HEK293 (cell line): Measurements from ENCODE around the gene SHC4.

Experiments
- CTCF ChIA-PET: fragments of 350-600 bp; formaldehyde crosslinking; extraction: SDS; loops from one replicate; lab custom pipeline; 2021; ENCODE audit warnings: antibody characterized with exemption; lab: Yijun Ruan, JAX
- POLR2A ChIA-PET: fragments of 300-600 bp; formaldehyde crosslinking; extraction: SDS; loops from one replicate; lab custom pipeline; 2020; ENCODE audit warnings: antibody characterized with exemption, inconsistent platforms; lab: Yijun Ruan, JAX
- H3K27ac ChIP-seq: fragments of 200-500 bp; sonication (Bioruptor generic); 2 replicates; pipeline ENCODE4 v1.5.1; 2014; ENCODE audit warnings: low read depth, low read length, control low read depth, inconsistent platforms; ENCODE audit errors: extremely low read depth
- H3K36me3 ChIP-seq, 2 experiments: fragments of 200-500 bp in 1 of 2; sonication (Bioruptor generic) in 1 of 2; 1 replicate in 1 of 2; 2 replicates in 1 of 2; pipeline ENCODE4 v1.5.1; 2014 to 2017; ENCODE audit warnings: inconsistent platforms in 2 of 2, low read length in 2 of 2; ENCODE audit not compliant: control insufficient read depth in 2 of 2, insufficient read depth in 1 of 2
- H3K4me1 ChIP-seq: fragments of 200-500 bp; sonication (Bioruptor generic); 2 replicates; pipeline ENCODE4 v1.5.1; 2014; ENCODE audit warnings: mild to moderate bottlenecking, low read length, inconsistent platforms; ENCODE audit not compliant: control insufficient read depth, insufficient read depth
- H3K4me3 ChIP-seq: 2 replicates; pipeline ENCODE4 v1.5.1; 2011; ENCODE audit warnings: low read depth, mild to moderate bottlenecking, control low read depth, low read length, moderate library complexity
- H3K9me3 ChIP-seq: fragments of 200-500 bp; sonication (Bioruptor generic); 2 replicates; pipeline ENCODE4 v1.5.1; 2014; ENCODE audit warnings: low read depth, low read length, inconsistent platforms; ENCODE audit not compliant: control insufficient read depth, insufficient read depth
- FEZF1 ChIP-seq: fragments of 450-650 bp; formaldehyde crosslinking; IDR thresholded peaks from 2 replicates; pipeline ENCODE4 v1.5.1; 2016; ENCODE audit warnings: missing biosample characterization, missing genetic modification characterization
- GLI4 ChIP-seq: fragments of 450-650 bp; formaldehyde crosslinking; IDR thresholded peaks from 2 replicates; pipeline ENCODE4 v1.5.1; 2016; ENCODE audit warnings: missing biosample characterization, missing genetic modification characterization
- OSR2 ChIP-seq: fragments of 450-650 bp; formaldehyde crosslinking; IDR thresholded peaks from 2 replicates; pipeline ENCODE4 v1.5.1; 2016; ENCODE audit warnings: missing biosample characterization, missing genetic modification characterization
- OVOL3 ChIP-seq: fragments of 450-650 bp; formaldehyde crosslinking; IDR thresholded peaks from 2 replicates; pipeline ENCODE4 v1.5.1; 2016; ENCODE audit warnings: missing biosample characterization, missing genetic modification characterization
- PRDM4 ChIP-seq: fragments of 450-650 bp; formaldehyde crosslinking; IDR thresholded peaks from 2 replicates; pipeline ENCODE4 v1.5.1; 2017; ENCODE audit warnings: missing biosample characterization, missing genetic modification characterization
- SALL2 ChIP-seq: fragments of 450-650 bp; formaldehyde crosslinking; IDR thresholded peaks from 2 replicates; pipeline ENCODE4 v1.5.0; 2017; ENCODE audit warnings: missing biosample characterization, mild to moderate bottlenecking, missing genetic modification characterization, borderline replicate concordance
- ZBTB48 ChIP-seq: fragments of 450-650 bp; formaldehyde crosslinking; IDR thresholded peaks from 2 replicates; pipeline ENCODE4 v1.5.1; 2016; ENCODE audit warnings: missing biosample characterization, missing genetic modification characterization
- ZEB2 ChIP-seq: fragments of 450-650 bp; formaldehyde crosslinking; IDR thresholded peaks from 2 replicates; pipeline ENCODE4 v1.5.1; 2016; ENCODE audit warnings: missing biosample characterization, missing genetic modification characterization
- ZFP37 ChIP-seq: fragments of 450-650 bp; formaldehyde crosslinking; IDR thresholded peaks from 2 replicates; pipeline ENCODE4 v1.5.1; 2016; ENCODE audit warnings: missing biosample characterization, missing genetic modification characterization
- ZFP41 ChIP-seq: fragments of 450-650 bp; formaldehyde crosslinking; IDR thresholded peaks from 2 replicates; pipeline ENCODE4 v1.5.1; 2016; ENCODE audit warnings: missing biosample characterization, missing genetic modification characterization, borderline replicate concordance
- ZIC2 ChIP-seq: fragments of 450-650 bp; formaldehyde crosslinking; IDR thresholded peaks from 2 replicates; pipeline ENCODE4 v1.5.1; 2016; ENCODE audit warnings: missing biosample characterization, missing genetic modification characterization
- ZNF121 ChIP-seq: fragments of 450-650 bp; formaldehyde crosslinking; IDR thresholded peaks from 2 replicates; pipeline ENCODE4 v1.5.1; 2016; ENCODE audit warnings: missing biosample characterization, missing genetic modification characterization
- ZNF175 ChIP-seq: fragments of 450-650 bp; formaldehyde crosslinking; IDR thresholded peaks from 2 replicates; pipeline ENCODE4 v1.5.1; 2016; ENCODE audit warnings: missing biosample characterization, missing genetic modification characterization
- ZNF18 ChIP-seq: fragments of 450-650 bp; formaldehyde crosslinking; IDR thresholded peaks from 2 replicates; pipeline ENCODE4 v1.5.1; 2016; ENCODE audit warnings: missing biosample characterization, missing genetic modification characterization
- ZNF248 ChIP-seq: fragments of 450-650 bp; formaldehyde crosslinking; IDR thresholded peaks from 2 replicates; pipeline ENCODE4 v1.5.1; 2017; ENCODE audit warnings: missing biosample characterization, missing genetic modification characterization
- ZNF266 ChIP-seq: fragments of 450-650 bp; formaldehyde crosslinking; IDR thresholded peaks from 2 replicates; pipeline ENCODE4 v1.5.1; 2016; ENCODE audit warnings: missing biosample characterization, missing genetic modification characterization, low read depth
- ZNF335 ChIP-seq: fragments of 450-650 bp; formaldehyde crosslinking; conservative IDR thresholded peaks from 2 replicates; pipeline ENCODE4 v1.5.1; 2016; ENCODE audit warnings: missing biosample characterization, missing genetic modification characterization
- ZNF37A ChIP-seq: fragments of 450-650 bp; IDR thresholded peaks from 2 replicates; pipeline ENCODE4 v1.5.1; 2018; ENCODE audit warnings: missing biosample characterization, missing genetic modification characterization
- ZNF391 ChIP-seq: fragments of 450-650 bp; formaldehyde crosslinking; IDR thresholded peaks from 2 replicates; pipeline ENCODE4 v1.5.1; 2016; ENCODE audit warnings: low read depth, missing biosample characterization, missing genetic modification characterization, borderline replicate concordance
- ZNF426 ChIP-seq: fragments of 450-650 bp; formaldehyde crosslinking; IDR thresholded peaks from 2 replicates; pipeline ENCODE4 v1.5.1; 2017; ENCODE audit warnings: missing biosample characterization, missing genetic modification characterization, mild to moderate bottlenecking, inconsistent platforms, moderate library complexity
- ZNF433 ChIP-seq: fragments of 450-650 bp; formaldehyde crosslinking; IDR thresholded peaks from 2 replicates; pipeline ENCODE4 v1.5.1; 2016; ENCODE audit warnings: missing biosample characterization, missing genetic modification characterization, low read depth
- ZNF610 ChIP-seq: fragments of 450-650 bp; formaldehyde crosslinking; IDR thresholded peaks from 2 replicates; pipeline ENCODE4 v1.5.1; 2016; ENCODE audit warnings: missing biosample characterization, missing genetic modification characterization, borderline replicate concordance
- ZNF621 ChIP-seq: fragments of 450-650 bp; formaldehyde crosslinking; IDR thresholded peaks from 2 replicates; pipeline ENCODE4 v1.5.1; 2017; ENCODE audit warnings: missing biosample characterization, missing genetic modification characterization
- ZNF768 ChIP-seq: fragments of 450-650 bp; formaldehyde crosslinking; IDR thresholded peaks from 2 replicates; pipeline ENCODE4 v1.5.1; 2018; ENCODE audit warnings: missing biosample characterization, mild to moderate bottlenecking, missing genetic modification characterization
- ZSCAN23 ChIP-seq: fragments of 450-650 bp; formaldehyde crosslinking; IDR thresholded peaks from 2 replicates; pipeline ENCODE4 v1.5.1; 2016; ENCODE audit warnings: missing biosample characterization, missing genetic modification characterization
- TF ChIP-seq, protein P1 (sequence below): fragments of 450-650 bp; formaldehyde crosslinking; IDR thresholded peaks from 2 replicates; pipeline ENCODE4 v1.5.1; 2016; ENCODE audit warnings: missing biosample characterization, missing genetic modification characterization, borderline replicate concordance
- TF ChIP-seq, protein P2 (sequence below): fragments of 450-650 bp; formaldehyde crosslinking; IDR thresholded peaks from 2 replicates; pipeline ENCODE4 v1.5.1; 2016; ENCODE audit warnings: missing biosample characterization, missing genetic modification characterization
- TF ChIP-seq, protein P3 (sequence below): fragments of 450-650 bp; formaldehyde crosslinking; IDR thresholded peaks from 2 replicates; pipeline ENCODE4 v1.5.1; 2016; ENCODE audit warnings: missing biosample characterization, missing genetic modification characterization
- TF ChIP-seq, protein P4 (sequence below): fragments of 450-650 bp; IDR thresholded peaks from 2 replicates; pipeline ENCODE4 v1.5.1; 2018; ENCODE audit warnings: missing biosample characterization, mild to moderate bottlenecking, missing genetic modification characterization

Gene SHC4

GRCh38 chr15:48805591-48805990 is 158.1 kb downstream of the SHC4 start:
- Histone ChIP-seq H3K4me3 (no peak overlapping the region), H3K27ac (no peak overlapping the region), H3K9me3 (no peaks in the 10 kb centered on the region), H3K36me3 (peaks cover 0 to 10% of the 10 kb centered on the region in 2 experiments; a peak in 1 of 3 replicates), H3K4me1 (peaks cover 8% of the 10 kb centered on the region)
- TF ChIP-seq ZNF433 (tag by site-specific recombination) (no peak), ZNF248 (no peak), PRDM4 (tag by site-specific recombination) (no peak), ZNF610 (tag by site-specific recombination) (no peak), ZNF18 (no peak), ZNF37A (tag by site-specific recombination) (no peak), ZFP37 (no peak), SALL2 (tag by site-specific recombination) (no peak), ZNF266 (no peak), ZEB2 (tag by site-specific recombination) (no peak), ZNF175 (tag by site-specific recombination) (no peak), ZBTB48 (tag by site-specific recombination) (no peak), ZNF621 (tag by site-specific recombination) (no peak), ZNF391 (tag by site-specific recombination) (no peak)
- TF ChIP-seq, protein P1, sequence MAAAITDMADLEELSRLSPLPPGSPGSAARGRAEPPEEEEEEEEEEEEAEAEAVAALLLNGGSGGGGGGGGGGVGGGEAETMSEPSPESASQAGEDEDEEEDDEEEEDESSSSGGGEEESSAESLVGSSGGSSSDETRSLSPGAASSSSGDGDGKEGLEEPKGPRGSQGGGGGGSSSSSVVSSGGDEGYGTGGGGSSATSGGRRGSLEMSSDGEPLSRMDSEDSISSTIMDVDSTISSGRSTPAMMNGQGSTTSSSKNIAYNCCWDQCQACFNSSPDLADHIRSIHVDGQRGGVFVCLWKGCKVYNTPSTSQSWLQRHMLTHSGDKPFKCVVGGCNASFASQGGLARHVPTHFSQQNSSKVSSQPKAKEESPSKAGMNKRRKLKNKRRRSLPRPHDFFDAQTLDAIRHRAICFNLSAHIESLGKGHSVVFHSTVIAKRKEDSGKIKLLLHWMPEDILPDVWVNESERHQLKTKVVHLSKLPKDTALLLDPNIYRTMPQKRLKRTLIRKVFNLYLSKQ (tag by site-specific recombination) = no peak
- ChIA-PET CTCF (interaction anchor here (0.7 kb wide), 1 partner anchor 453 kb away, joined by 4 read pairs; no protein-coding TSS in a partner anchor), POLR2A (no interaction called here)

DNA sequence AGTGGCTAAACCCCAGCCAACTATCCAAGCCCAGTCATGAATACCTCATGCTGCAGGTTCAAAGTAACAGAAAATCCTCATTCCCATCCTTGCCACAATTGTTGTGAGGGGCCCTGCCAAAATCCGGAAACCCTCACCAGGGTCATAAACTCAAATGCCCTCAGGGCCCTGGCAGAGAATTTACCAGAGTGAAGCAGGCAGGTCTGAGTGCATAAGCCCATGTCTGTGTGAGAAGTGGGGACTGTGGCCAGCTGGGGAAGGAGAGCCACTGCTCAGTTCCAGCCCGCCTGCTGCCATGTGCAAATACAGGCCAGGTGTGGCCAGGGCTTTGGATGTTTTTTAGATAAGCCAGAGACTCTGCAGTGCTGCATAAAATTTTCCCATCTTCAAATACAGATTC is 159.8 kb downstream of the SHC4 start:
- H3K36me3 ChIP-seq = peaks cover 0 to 10% of the 10 kb centered on the region in 2 experiments; a peak in 1 of 3 replicates
- H3K4me1 ChIP-seq = peaks cover 8% of the 10 kb centered on the region
- ChIA-PET POLR2A (no interaction called here), CTCF (no interaction called here)
- no peak overlapping the region for H3K27ac ChIP-seq
- no peaks in the 10 kb centered on the region for H3K9me3 ChIP-seq
- no peak overlapping the region for H3K4me3 ChIP-seq
- TF ChIP-seq ZFP41 (tag by site-specific recombination) = no peak
- TF ChIP-seq, protein P2, sequence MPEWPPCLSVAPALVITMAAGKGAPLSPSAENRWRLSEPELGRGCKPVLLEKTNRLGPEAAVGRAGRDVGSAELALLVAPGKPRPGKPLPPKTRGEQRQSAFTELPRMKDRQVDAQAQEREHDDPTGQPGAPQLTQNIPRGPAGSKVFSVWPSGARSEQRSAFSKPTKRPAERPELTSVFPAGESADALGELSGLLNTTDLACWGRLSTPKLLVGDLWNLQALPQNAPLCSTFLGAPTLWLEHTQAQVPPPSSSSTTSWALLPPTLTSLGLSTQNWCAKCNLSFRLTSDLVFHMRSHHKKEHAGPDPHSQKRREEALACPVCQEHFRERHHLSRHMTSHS (tag by site-specific recombination) = no peak
- no peak for TF ChIP-seq GLI4 (tag by site-specific recombination)
- TF ChIP-seq, protein P3, sequence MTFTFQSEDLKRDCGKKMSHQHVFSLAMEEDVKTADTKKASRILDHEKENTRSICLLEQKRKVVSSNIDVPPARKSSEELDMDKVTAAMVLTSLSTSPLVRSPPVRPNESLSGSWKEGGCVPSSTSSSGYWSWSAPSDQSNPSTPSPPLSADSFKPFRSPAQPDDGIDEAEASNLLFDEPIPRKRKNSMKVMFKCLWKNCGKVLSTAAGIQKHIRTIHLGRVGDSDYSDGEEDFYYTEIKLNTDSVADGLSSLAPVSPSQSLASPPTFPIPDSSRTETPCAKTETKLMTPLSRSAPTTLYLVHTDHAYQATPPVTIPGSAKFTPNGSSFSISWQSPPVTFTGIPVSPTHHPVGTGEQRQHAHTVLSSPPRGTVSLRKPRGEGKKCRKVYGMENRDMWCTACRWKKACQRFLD = no peak
- no peak for TF ChIP-seq ZSCAN23
- TF ChIP-seq OSR2 = no peak
- TF ChIP-seq ZNF335 (tag by site-specific recombination) = no peak
- TF ChIP-seq FEZF1 (tag by site-specific recombination) = peak; percentile 37; the same call in 1 of the 2 replicates
- no peak for TF ChIP-seq ZNF768 (tag by site-specific recombination)
- no peak for TF ChIP-seq ZNF426 (tag by site-specific recombination)
- TF ChIP-seq, protein P4, sequence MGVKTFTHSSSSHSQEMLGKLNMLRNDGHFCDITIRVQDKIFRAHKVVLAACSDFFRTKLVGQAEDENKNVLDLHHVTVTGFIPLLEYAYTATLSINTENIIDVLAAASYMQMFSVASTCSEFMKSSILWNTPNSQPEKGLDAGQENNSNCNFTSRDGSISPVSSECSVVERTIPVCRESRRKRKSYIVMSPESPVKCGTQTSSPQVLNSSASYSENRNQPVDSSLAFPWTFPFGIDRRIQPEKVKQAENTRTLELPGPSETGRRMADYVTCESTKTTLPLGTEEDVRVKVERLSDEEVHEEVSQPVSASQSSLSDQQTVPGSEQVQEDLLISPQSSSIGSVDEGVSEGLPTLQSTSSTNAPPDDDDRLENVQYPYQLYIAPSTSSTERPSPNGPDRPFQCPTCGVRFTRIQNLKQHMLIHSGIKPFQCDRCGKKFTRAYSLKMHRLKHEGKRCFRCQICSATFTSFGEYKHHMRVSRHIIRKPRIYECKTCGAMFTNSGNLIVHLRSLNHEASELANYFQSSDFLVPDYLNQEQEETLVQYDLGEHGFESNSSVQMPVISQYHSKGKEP = no peak
- no peak for TF ChIP-seq OVOL3 (tag by site-specific recombination)
- no peak for TF ChIP-seq ZIC2 (tag by site-specific recombination)
- no peak for TF ChIP-seq ZNF121 (tag by site-specific recombination)
